HepG2 (cell line): ENCODE measurements around the gene GRIFIN. TPM values are rescaled to one million over a fixed set of nuclear protein-coding genes. Genes with fewer than 3 reads are reported as not detected.

Experiments
- ATAC-seq: fragments of 200-7000 bp; cut with Tn5 transposase; 3 replicates; pipeline ENCODE4 v1.9.1; 2020; ENCODE audit warnings: mild to moderate bottlenecking, moderate library complexity
- BruUV-seq: library from RNA; stranded (reverse); fragments of 400-500 nt; replicated peaks from 2 replicates; lab custom pipeline; 2021; lab: Mats Ljungman, UMichigan
- CTCF ChIA-PET: fragments of 300-600 bp; formaldehyde crosslinking; extraction: SDS; loops from one replicate; lab custom pipeline; 2021; ENCODE audit warnings: low total read pairs, inconsistent platforms, low intra/inter-chr PET ratio; lab: Yijun Ruan, JAX
- POLR2A ChIA-PET: fragments of 350-600 bp; sonication (Branson Sonifier 250); formaldehyde crosslinking; loops from one replicate; lab custom pipeline; 2020; ENCODE audit warnings: antibody characterized with exemption, inconsistent platforms; lab: Yijun Ruan, JAX
- DNase-seq: peaks from one replicate; pipeline ENCODE4 v3.0.0-alpha.2; 2015; ENCODE audit warnings: low spot score
- FAIRE-seq: peaks from 3 replicates; lab custom pipeline; 2011; peaks lifted over from hg19 to GRCh38; lab: Jason Lieb, UNC
- H2AFZ ChIP-seq: one replicate; pipeline ENCODE4 v1.6.1; 2011; ENCODE audit warnings: low read length, inconsistent platforms
- H3K27ac ChIP-seq: fragments of 300-600 bp; 3 replicates; pipeline ENCODE4 v1.8.0; 2011; ENCODE audit warnings: mixed run types, mild to moderate bottlenecking, mixed read lengths, low read length, inconsistent platforms; ENCODE audit not compliant: insufficient read depth; ENCODE audit errors: extremely low read length
- H3K27me3 ChIP-seq, 2 experiments: fragments of 200-600 bp in 1 of 2; 2 replicates in 1 of 2; 3 replicates in 1 of 2; pipeline versions ENCODE4 v1.6.0 to v1.8.0; 2011; ENCODE audit warnings: low read length in 2 of 2, mild to moderate bottlenecking in 2 of 2, moderate library complexity in 2 of 2, inconsistent platforms in 1 of 2; ENCODE audit not compliant: insufficient read depth in 2 of 2, control insufficient read depth in 1 of 2
- H3K36me3 ChIP-seq, 2 experiments: fragments of 200-600 bp in 1 of 2; replicated peaks in 1 of 2; 2 replicates in 1 of 2; 3 replicates in 1 of 2; pipeline versions ENCODE4 v1.5.1 to v1.8.0; 2011; ENCODE audit warnings: low read length in 2 of 2, inconsistent platforms in 1 of 2; ENCODE audit not compliant: insufficient read depth in 2 of 2, control insufficient read depth in 1 of 2
- H3K4me1 ChIP-seq: 2 replicates; pipeline ENCODE4 v1.5.1; 2012; ENCODE audit warnings: low read length, inconsistent platforms; ENCODE audit not compliant: insufficient read depth
- H3K4me2 ChIP-seq: 2 replicates; pipeline ENCODE4 v1.6.0; 2011; ENCODE audit warnings: low read depth, low read length, inconsistent platforms
- H3K4me3 ChIP-seq, 3 experiments: fragments of 200-600 bp in 1 of 3; sonication (generic), shearing (Covaris generic) in 1 of 3; replicated peaks in 1 of 3; 2 replicates each; pipeline ENCODE4 v1.5.1; 2011 to 2016; ENCODE audit warnings: low read length in 3 of 3, inconsistent platforms in 2 of 3, low read depth in 2 of 3, mild to moderate bottlenecking in 2 of 3, control low read depth in 1 of 3, mixed read lengths in 1 of 3; ENCODE audit not compliant: insufficient read depth in 1 of 3
- H3K79me2 ChIP-seq: one replicate; pipeline ENCODE4 v1.6.1; 2011; ENCODE audit warnings: low read length, inconsistent platforms; ENCODE audit not compliant: insufficient read depth
- H3K9ac ChIP-seq: 2 replicates; pipeline ENCODE4 v1.6.0; 2011; ENCODE audit warnings: mild to moderate bottlenecking, low read depth, low read length, inconsistent platforms; ENCODE audit not compliant: insufficient read depth
- H3K9me3 ChIP-seq: 2 replicates; pipeline ENCODE4 v1.5.1; 2012; ENCODE audit warnings: mild to moderate bottlenecking, low read length
- H4K20me1 ChIP-seq: 2 replicates; pipeline ENCODE4 v1.6.0; 2011; ENCODE audit warnings: inconsistent platforms, mild to moderate bottlenecking, low read length, moderate library complexity; ENCODE audit not compliant: insufficient read depth
- ATAD3A ChIP-seq: sonication (generic); formaldehyde crosslinking; IDR thresholded peaks from 2 replicates; pipeline ENCODE4 v1.4.0; 2020; ENCODE audit warnings: missing genetic modification reagents
- ZNF407 ChIP-seq: sonication (generic); formaldehyde crosslinking; IDR thresholded peaks from one replicate; pipeline ENCODE4 v1.5.1; 2020; ENCODE audit warnings: mild to moderate bottlenecking, missing genetic modification reagents; ENCODE audit errors: not compliant biosample characterization
- WGBS: methylation state at CpG from one replicate; pipeline ENCODE4 v1.1.6; 2017; ENCODE audit warnings: low lambda C conversion rate; 5-methylcytosine and 5-hydroxymethylcytosine counted together
- in situ Hi-C: cut with HindIII; loops from 2 replicates; pipeline ENCODE4 v1.10.0; 2017; ENCODE audit warnings: low pct_unique_long_range_greater_than_20kb; ENCODE audit not compliant: extremely low pct_ligation_motif_present
- intact Hi-C: fragments of 100-400 bp; cut with micrococcal nuclease; formaldehyde crosslinking; loops from one replicate; pipeline ENCODE4 v1.10.0; 2022; ENCODE audit not compliant: unreplicated experiment
- polyA plus RNA-seq, 8 experiments: library from polyadenylated mRNA; depleted of rRNA in 3 of 8; stranded (reverse) in 7 of 8; unstranded in 1 of 8; fragments of >200 nt; fragmentation: Illumina TruSeq in 4 of 8; extraction: Trizol in 4 of 8; gene quantifications; 2 replicates each; pipeline versions ENCODE4 v1.2.1 to v1.2.3, GENCODE V29; 2011 to 2016; ENCODE audit warnings: low read depth in 4 of 8, missing spikeins in 1 of 8, mixed read lengths in 1 of 8; ENCODE audit not compliant: insufficient read depth in 1 of 8
- total RNA-seq, 5 experiments: library from RNA; depleted of rRNA; stranded (reverse); fragments of >200 nt; fragmentation: Illumina TruSeq; extraction: Trizol; gene quantifications; 2 replicates each; pipeline ENCODE4 v1.2.3, GENCODE V29; 2016; ENCODE audit warnings: low read depth in 1 of 5

The GRIFIN gene
- total and polyA plus RNA-seq, 2 of the 13 experiments (the other 11 are each of a cell fraction or from before 2014, with no cell fraction given) = not detected

GRCh38 chr7:2432910-2433712 lies 43.1 kb downstream of the GRIFIN start:
- H3K27ac ChIP-seq = no peak overlapping the region
- DNase-seq (no peak), FAIRE-seq (no peak)
- in situ Hi-C loops = loop anchor here (10.0 kb wide), 1 partner anchor 48 kb away; no protein-coding TSS in a partner anchor
- H3K4me2 ChIP-seq = no peak overlapping the region
- peaks cover 9 to 23% of the 10 kb centered on the region in 2 experiments for H3K36me3 ChIP-seq
- no peak overlapping the region for H2AFZ ChIP-seq
- H3K9ac ChIP-seq = no peak overlapping the region
- 0 out of 2 replicates have a peak, but pooled peaks cover 7% of the 10 kb centered on the region for H3K4me1 ChIP-seq
- ChIA-PET CTCF (no interaction called here), POLR2A (no interaction called here)
- H3K9me3 ChIP-seq = no peaks in the 10 kb centered on the region
- intact Hi-C loops = no loop called here
- no peaks in the 10 kb centered on the region for H3K27me3 ChIP-seq
- TF ChIP-seq ATAD3A (no peak), ZNF407 (no peak)
- TF ChIP-seq, all 625 proteins: peak for 0
- WGBS = 97% methylated on average over 85 of the region's 85 CpGs
- ATAC-seq = no peak
- Histone ChIP-seq H3K79me2 (peaks cover 2% of the 10 kb centered on the region), H4K20me1 (no peaks in the 10 kb centered on the region; the same call in none of the 2 replicates), H3K4me3 (no peak overlapping the region)
- TSS peak; percentile 41 for BruUV-seq
